Trophoblast cell (in vitro differentiated cells and primary cell): ENCODE results near the gene CCDC183.

Experiments
- DNase-seq, 2 donors: peaks; one replicate each; pipeline ENCODE4 v3.0.0-alpha.2; 2016
- H2AFZ ChIP-seq: 2 replicates; pipeline ENCODE4 v1.6.1; 2013; ENCODE audit warnings: low read length, moderate library complexity, mild to moderate bottlenecking; ENCODE audit not compliant: insufficient read depth, poor library complexity
- H2AK5ac ChIP-seq: 2 replicates; pipeline ENCODE4 v1.6.1; 2013; ENCODE audit warnings: mild to moderate bottlenecking, low read length
- H2BK120ac ChIP-seq: 2 replicates; pipeline ENCODE4 v1.6.1; 2013; ENCODE audit warnings: low read length, mild to moderate bottlenecking, moderate library complexity; ENCODE audit not compliant: insufficient read depth, poor library complexity
- H2BK12ac ChIP-seq: 2 replicates; pipeline ENCODE4 v1.6.1; 2013; ENCODE audit warnings: mild to moderate bottlenecking, low read length, moderate library complexity
- H2BK5ac ChIP-seq: 2 replicates; pipeline ENCODE4 v1.6.1; 2013; ENCODE audit warnings: low read length, low read depth, moderate library complexity, mild to moderate bottlenecking; ENCODE audit not compliant: poor library complexity
- H3K14ac ChIP-seq: 2 replicates; pipeline ENCODE4 v1.6.1; 2013; ENCODE audit warnings: mild to moderate bottlenecking, low read length
- H3K18ac ChIP-seq: 2 replicates; pipeline ENCODE4 v1.6.1; 2013; ENCODE audit warnings: mild to moderate bottlenecking, low read length
- H3K23ac ChIP-seq: 2 replicates; pipeline ENCODE4 v1.6.1; 2013; ENCODE audit warnings: low read length
- H3K27ac ChIP-seq: 2 replicates; pipeline ENCODE4 v1.5.1; 2013; ENCODE audit warnings: low read depth, mild to moderate bottlenecking, inconsistent platforms, low read length, moderate library complexity
- H3K27me3 ChIP-seq: 2 replicates; pipeline ENCODE4 v1.6.1; 2013; ENCODE audit warnings: inconsistent platforms, mild to moderate bottlenecking, low read length, moderate library complexity; ENCODE audit not compliant: insufficient read depth
- H3K36me3 ChIP-seq, 2 experiments: 1 replicate in 1 of 2; 2 replicates in 1 of 2; pipeline ENCODE4 v1.6.1; 2013; ENCODE audit warnings: low read length in 2 of 2, mild to moderate bottlenecking in 2 of 2, moderate library complexity in 1 of 2; ENCODE audit not compliant: insufficient read depth in 2 of 2, control insufficient read depth in 1 of 2
- H3K4ac ChIP-seq: 2 replicates; pipeline ENCODE4 v1.6.1; 2013; ENCODE audit warnings: low read depth, mild to moderate bottlenecking, low read length, moderate library complexity
- H3K4me1 ChIP-seq, 2 experiments: 1 replicate in 1 of 2; 2 replicates in 1 of 2; pipeline ENCODE4 v1.6.1; 2013; ENCODE audit warnings: low read length in 2 of 2, mild to moderate bottlenecking in 2 of 2, moderate library complexity in 1 of 2; ENCODE audit not compliant: insufficient read depth in 2 of 2, control insufficient read depth in 1 of 2
- H3K4me2 ChIP-seq: 2 replicates; pipeline ENCODE4 v1.6.1; 2013; ENCODE audit warnings: inconsistent platforms, mild to moderate bottlenecking, low read length, moderate library complexity
- H3K4me3 ChIP-seq: 2 replicates; pipeline ENCODE4 v1.5.1; 2013; ENCODE audit warnings: mild to moderate bottlenecking, low read depth, low read length, inconsistent platforms
- H3K79me1 ChIP-seq: one replicate; pipeline ENCODE4 v1.6.1; 2013; ENCODE audit warnings: low read length
- H3K79me2 ChIP-seq: 2 replicates; pipeline ENCODE4 v1.6.1; 2013; ENCODE audit warnings: low read length, mild to moderate bottlenecking; ENCODE audit not compliant: control insufficient read depth, insufficient read depth, poor library complexity
- H3K9ac ChIP-seq: 2 replicates; pipeline ENCODE4 v1.6.1; 2013; ENCODE audit warnings: mild to moderate bottlenecking, low read length
- H3K9me3 ChIP-seq: 2 replicates; pipeline ENCODE4 v1.6.1; 2013; ENCODE audit warnings: low read depth, mild to moderate bottlenecking, control low read depth, inconsistent platforms, low read length; ENCODE audit not compliant: insufficient read depth
- H4K12ac ChIP-seq: 2 replicates; pipeline ENCODE4 v1.6.1; 2013; ENCODE audit warnings: low read depth, mild to moderate bottlenecking, low read length, moderate library complexity
- H4K8ac ChIP-seq: 2 replicates; pipeline ENCODE4 v1.6.1; 2013; ENCODE audit warnings: low read depth, mild to moderate bottlenecking, low read length, moderate library complexity
- H4K91ac ChIP-seq: one replicate; pipeline ENCODE4 v1.6.1; 2013; ENCODE audit warnings: low read depth, mild to moderate bottlenecking, low read length, moderate library complexity
- WGBS: extraction: QIAGEN DNeasy Blood & Tissue Kit; methylation state at CpG from one replicate; pipeline ENCODE4 v1.1.7; 2013; ENCODE audit warnings: missing lambda C conversion rate; ENCODE audit not compliant: insufficient read length, insufficient coverage; ENCODE audit errors: extremely low coverage; 5-methylcytosine and 5-hydroxymethylcytosine counted together

Gene CCDC183

GRCh38 chr9:136825295-136826187 is 29.4 kb downstream of the CCDC183 start:
- no peak overlapping the region for H3K18ac ChIP-seq
- WGBS = no CpG with 5 or more reads among the region's 44 CpGs

DNA sequence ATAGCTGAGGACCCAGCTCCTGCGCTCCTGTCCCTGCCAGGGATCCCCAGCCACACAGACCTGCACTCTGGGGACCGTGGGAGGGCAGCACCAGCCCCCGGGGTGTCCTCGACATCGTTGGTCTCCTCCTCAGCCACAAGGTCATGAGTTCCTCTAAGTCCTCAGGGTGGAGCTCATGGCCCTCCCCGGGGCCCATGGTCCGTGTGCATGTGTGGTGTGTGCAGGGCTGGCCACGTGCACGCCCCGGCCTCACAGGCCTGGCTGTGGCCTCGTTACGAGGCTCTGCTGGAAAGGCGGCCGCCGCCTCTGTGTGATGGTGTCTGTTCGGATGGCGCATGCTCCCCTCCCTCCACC is 30.0 kb downstream of the CCDC183 start:
- Histone ChIP-seq H3K79me2 (peaks cover 5% of the 10 kb centered on the region), H4K8ac (no peak overlapping the region)

More at GRCh38 chr9:136825295-136826187, 29.4 kb downstream of the CCDC183 start:
- Histone ChIP-seq H3K27me3 (no peaks in the 10 kb centered on the region), H3K4me2 (no peak overlapping the region), H2AK5ac (no peak overlapping the region), H3K27ac (no peak overlapping the region), H4K91ac (no peak overlapping the region), H3K23ac (no peak overlapping the region), H3K9ac (no peak overlapping the region), H3K36me3 (peaks cover 70 to 72% of the 10 kb centered on the region in 2 experiments), H2AFZ (no peak overlapping the region), H2BK12ac (no peak overlapping the region), H3K14ac (no peak overlapping the region), H3K79me2 (peaks cover 7% of the 10 kb centered on the region), H3K9me3 (no peaks in the 10 kb centered on the region), H3K4ac (no peak overlapping the region), H4K8ac (no peak overlapping the region), H3K4me3 (no peak overlapping the region), H2BK5ac (no peak overlapping the region), H3K79me1 (peaks cover 3% of the 10 kb centered on the region), H4K12ac (no peak overlapping the region), H2BK120ac (no peak overlapping the region), H3K4me1 (peaks cover 10 to 13% of the 10 kb centered on the region in 2 experiments)
- DNase-seq = no peak

DNA sequence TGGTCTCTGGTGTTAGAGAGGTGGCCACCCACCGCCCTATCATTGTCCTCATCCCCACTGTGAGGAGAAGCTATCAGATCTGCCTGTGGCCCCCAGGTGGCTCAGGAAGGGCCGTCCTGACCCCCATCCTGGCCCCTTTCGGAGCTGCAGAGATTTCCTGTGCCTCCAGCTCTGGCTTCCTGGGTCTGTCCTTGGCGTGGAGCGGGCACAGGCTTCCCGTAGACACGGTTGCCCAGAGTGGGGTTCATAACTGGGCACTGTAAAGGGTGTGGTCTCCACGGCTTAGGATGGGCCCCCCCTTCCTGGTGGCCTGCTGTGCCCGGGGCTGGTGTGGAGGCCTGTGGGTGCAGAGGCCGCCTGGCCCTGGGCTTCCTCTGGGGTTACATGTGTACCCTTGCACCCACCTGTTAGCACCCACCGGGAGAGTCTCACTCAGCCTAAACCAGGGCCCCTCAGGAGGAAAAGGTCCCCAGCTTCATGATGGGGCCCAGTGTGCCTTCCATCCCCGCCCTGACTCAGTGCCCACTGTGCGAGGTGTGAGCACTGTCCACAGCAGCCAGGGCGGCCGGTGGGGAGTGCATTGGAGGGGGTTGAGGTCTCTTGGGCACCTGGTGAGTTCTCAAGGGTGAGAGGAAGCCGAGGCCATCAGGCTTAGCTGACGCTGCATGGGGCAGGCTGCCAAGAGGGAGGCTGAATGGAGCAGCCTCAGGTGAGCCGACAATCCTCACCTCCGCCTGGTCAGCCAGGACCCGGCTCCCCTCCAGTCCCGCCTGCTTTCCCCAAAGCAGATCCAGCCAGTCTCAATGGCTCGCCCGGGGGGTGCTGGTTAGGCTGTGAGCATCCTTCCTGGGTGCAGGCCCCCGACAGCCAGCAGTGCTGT is 30.8 kb downstream of the CCDC183 start:
- Histone ChIP-seq H3K27ac (no peak overlapping the region), H3K79me2 (no peaks in the 10 kb centered on the region), H2BK120ac (no peak overlapping the region), H2BK5ac (no peak overlapping the region), H3K4me1 (no peaks in the 10 kb centered on the region), H3K9me3 (no peaks in the 10 kb centered on the region), H3K27me3 (no peaks in the 10 kb centered on the region), H2AFZ (no peak overlapping the region), H2AK5ac (no peak overlapping the region), H2BK12ac (no peak overlapping the region), H3K4me2 (no peak overlapping the region), H3K18ac (no peak overlapping the region), H3K79me1 (no peaks in the 10 kb centered on the region), H4K8ac (no peak overlapping the region), H3K23ac (no peak overlapping the region), H4K12ac (no peak overlapping the region), H3K36me3 (peaks cover 84 to 86% of the 10 kb centered on the region in 2 experiments), H4K91ac (no peak overlapping the region), H3K4me3 (no peak overlapping the region), H3K4ac (no peak overlapping the region), H3K9ac (no peak overlapping the region), H3K14ac (no peak overlapping the region)
- WGBS = no CpG with 5 or more reads among the region's 24 CpGs
- no peak for DNase-seq

More for the DNA sequence above, 30.0 kb downstream of the CCDC183 start:
- Histone ChIP-seq H2BK12ac (no peak overlapping the region), H3K27ac (no peak overlapping the region), H3K14ac (no peak overlapping the region), H4K12ac (no peak overlapping the region), H3K4me1 (peaks cover 6 to 8% of the 10 kb centered on the region in 2 experiments), H3K9me3 (no peaks in the 10 kb centered on the region), H3K4me2 (no peak overlapping the region), H3K18ac (no peak overlapping the region), H3K79me1 (peaks cover 2% of the 10 kb centered on the region), H2BK5ac (no peak overlapping the region), H3K27me3 (no peaks in the 10 kb centered on the region), H4K91ac (no peak overlapping the region), H3K4me3 (no peak overlapping the region), H3K9ac (no peak overlapping the region), H3K4ac (no peak overlapping the region), H2BK120ac (no peak overlapping the region), H3K23ac (no peak overlapping the region), H2AK5ac (no peak overlapping the region), H3K36me3 (peaks cover 76 to 78% of the 10 kb centered on the region in 2 experiments), H2AFZ (no peak overlapping the region)
- WGBS = no CpG with 5 or more reads among the region's 17 CpGs
- no peak for DNase-seq

- H3K23ac ChIP-seq = no peak overlapping the region
Measured at GRCh38 chr9:136827794-136828473, 31.8 kb downstream of the CCDC183 start.

More at GRCh38 chr9:136827794-136828473, 31.8 kb downstream of the CCDC183 start:
- Histone ChIP-seq H3K18ac (no peak overlapping the region), H4K12ac (no peak overlapping the region), H3K79me1 (no peaks in the 10 kb centered on the region), H2BK120ac (no peak overlapping the region), H2BK5ac (no peak overlapping the region), H3K14ac (no peak overlapping the region), H3K4me1 (no peaks in the 10 kb centered on the region), H3K9me3 (no peaks in the 10 kb centered on the region), H3K4me3 (no peak overlapping the region), H4K91ac (no peak overlapping the region), H3K79me2 (no peaks in the 10 kb centered on the region), H2BK12ac (no peak overlapping the region), H3K4ac (no peak overlapping the region), H2AK5ac (no peak overlapping the region), H4K8ac (no peak overlapping the region), H3K36me3 (peaks cover 93 to 95% of the 10 kb centered on the region in 2 experiments), H3K4me2 (no peak overlapping the region), H2AFZ (no peak overlapping the region), H3K27me3 (no peaks in the 10 kb centered on the region), H3K27ac (no peak overlapping the region), H3K9ac (no peak overlapping the region)
- DNase-seq = no peak
- no CpG with 5 or more reads among the region's 14 CpGs for WGBS
